Ascending aorta (tissue), 2 donors: ENCODE data around the gene SLC8A2. TPM values are rescaled to one million over a fixed set of nuclear protein-coding genes. Genes with fewer than 3 reads are reported as not detected.

Source experiments
- DNase-seq, 2 donors: peaks; one replicate each; pipeline ENCODE4 v3.0.0-alpha.2; 2019; ENCODE audit warnings: low spot score in 2 of 2
- H3K27ac ChIP-seq, 2 donors: fragments of 200-600 bp; sonication (generic); one replicate each; pipeline ENCODE4 v1.5.1; 2016 to 2017; ENCODE audit warnings: mild to moderate bottlenecking in 1 of 2
- H3K27me3 ChIP-seq: fragments of 200-600 bp; sonication (generic); one replicate; pipeline ENCODE4 v1.5.1; 2017
- H3K36me3 ChIP-seq, 2 donors: fragments of 200-600 bp; sonication (generic); one replicate each; pipeline ENCODE4 v1.5.1; 2016
- H3K4me1 ChIP-seq, 2 donors: fragments of 200-600 bp; sonication (generic); one replicate each; pipeline ENCODE4 v1.5.1; 2016 to 2017; ENCODE audit warnings: mild to moderate bottlenecking in 1 of 2
- H3K4me3 ChIP-seq, 2 donors: fragments of 200-600 bp; sonication (generic); one replicate each; pipeline ENCODE4 v1.5.1; 2016 to 2017; ENCODE audit warnings: mild to moderate bottlenecking in 1 of 2
- H3K9me3 ChIP-seq, 2 donors: fragments of 200-600 bp; sonication (generic); one replicate each; pipeline ENCODE4 v1.5.1; 2016
- CTCF ChIP-seq, 3 experiments: fragments of 200-600 bp in 2 of 3; fragments of 450-650 bp in 1 of 3; sonication (generic) in 2 of 3; IDR thresholded peaks; one replicate each; pipeline ENCODE4 v1.5.1; 2016 to 2019; ENCODE audit warnings: antibody characterized with exemption in 3 of 3, mild to moderate bottlenecking in 1 of 3, moderate library complexity in 1 of 3
- intact Hi-C: fragments of 100-400 bp; cut with DNase I; formaldehyde crosslinking; loops from one replicate; pipeline ENCODE4 v1.15.1; 2023
- total RNA-seq: library from RNA; depleted of rRNA; stranded (reverse); fragments of >200 nt; gene quantifications from one replicate; pipeline ENCODE4 v1.1.0, GENCODE V29; 2016

SLC8A2 gene
- total RNA-seq, 1 donor from 2014 or later: not detected

- no peaks in the 10 kb centered on the region for H3K9me3 ChIP-seq
- peak within 1 kb of the TSS; percentile 84 to 85 for H3K4me3 ChIP-seq
- intact Hi-C loops: loop anchor here (1.0 to 2.0 kb wide), 6 partner anchors 31 to 228 kb away; partner anchors contain the start of gene KPTN
- H3K4me1 ChIP-seq: peaks cover 21 to 38% of the 10 kb centered on the region in 2 donors
- peak within 1 kb of the TSS; percentile 92 to 96 for H3K27ac ChIP-seq
- H3K27me3 ChIP-seq: no peaks in the 10 kb centered on the region
- H3K36me3 ChIP-seq: no peaks in the 10 kb centered on the region
- no peak for TF ChIP-seq CTCF (IDR thresholded peaks at IDR 0.05)
- peak; percentile 100 for DNase-seq
Measured at GRCh38 chr19:47514869-47515588, 43.3 kb upstream of the SLC8A2 start, which contains the start of gene NAPA. Gene NAPA (minus strand): TSS chr19:47515063. CDS start chr19:47514940, 123 bp downstream.

- no peaks in the 10 kb centered on the region for H3K36me3 ChIP-seq
- intact Hi-C loops: loop anchor here (2.0 kb wide), 1 partner anchor 184 kb away; no protein-coding TSS in a partner anchor
- DNase-seq: no peak
- TF ChIP-seq CTCF (IDR thresholded peaks at IDR 0.05): no peak
- H3K4me3 ChIP-seq: peak overlapping the region; percentile 84 to 85
- H3K4me1 ChIP-seq: peaks cover 25 to 45% of the 10 kb centered on the region in 2 donors
- H3K27ac ChIP-seq: peak overlapping the region; percentile 92 to 96
- H3K27me3 ChIP-seq: no peaks in the 10 kb centered on the region
- H3K9me3 ChIP-seq: no peaks in the 10 kb centered on the region
Measured at GRCh38 chr19:47514151-47514868, 42.6 kb upstream of the SLC8A2 start.

GRCh38 chr19:47512948-47513319, 41.2 kb upstream of the SLC8A2 start:
- no peaks in the 10 kb centered on the region for H3K27me3 ChIP-seq
- H3K27ac ChIP-seq: peak overlapping the region; percentile 92 to 96
- H3K36me3 ChIP-seq: no peaks in the 10 kb centered on the region
- intact Hi-C loops: no loop called here
- H3K9me3 ChIP-seq: no peaks in the 10 kb centered on the region
- no peak for DNase-seq
- no peak for TF ChIP-seq CTCF (IDR thresholded peaks at IDR 0.05)
- peaks cover 26 to 56% of the 10 kb centered on the region in 2 donors for H3K4me1 ChIP-seq
- H3K4me3 ChIP-seq: peak overlapping the region in 1 of 2 donors; percentile 84

- intact Hi-C loops: no loop called here
- no peaks in the 10 kb centered on the region for H3K36me3 ChIP-seq
- no peak for DNase-seq
- H3K9me3 ChIP-seq: no peaks in the 10 kb centered on the region
- no peak for TF ChIP-seq CTCF (IDR thresholded peaks at IDR 0.05)
- peaks cover 26 to 61% of the 10 kb centered on the region in 2 donors for H3K4me1 ChIP-seq
- H3K4me3 ChIP-seq: peak overlapping the region in 1 of 2 donors; percentile 84
- no peaks in the 10 kb centered on the region for H3K27me3 ChIP-seq
- H3K27ac ChIP-seq: peak overlapping the region; percentile 92 to 96
Measured at GRCh38 chr19:47512183-47512947, 40.7 kb upstream of the SLC8A2 start.

GRCh38 chr19:47511681-47512080, 40.0 kb upstream of the SLC8A2 start:
- TF ChIP-seq CTCF (IDR thresholded peaks at IDR 0.05): no peak
- peaks cover 0 to under 1% of the 10 kb centered on the region in 2 donors for H3K36me3 ChIP-seq
- H3K27me3 ChIP-seq: no peaks in the 10 kb centered on the region
- H3K9me3 ChIP-seq: no peaks in the 10 kb centered on the region
- H3K4me1 ChIP-seq: peaks cover 26 to 62% of the 10 kb centered on the region in 2 donors
- H3K27ac ChIP-seq: peak overlapping the region; percentile 92 to 96
- no peak overlapping the region for H3K4me3 ChIP-seq
- no peak for DNase-seq
- intact Hi-C loops: no loop called here
